ENCODE results near the gene C18orf63.
"Not testable (repeated sequence)": the region's sequence is repeated elsewhere in the genome, so short reads cannot be mapped to it uniquely, and the experiment has no call there.

C18orf63 gene

DNA sequence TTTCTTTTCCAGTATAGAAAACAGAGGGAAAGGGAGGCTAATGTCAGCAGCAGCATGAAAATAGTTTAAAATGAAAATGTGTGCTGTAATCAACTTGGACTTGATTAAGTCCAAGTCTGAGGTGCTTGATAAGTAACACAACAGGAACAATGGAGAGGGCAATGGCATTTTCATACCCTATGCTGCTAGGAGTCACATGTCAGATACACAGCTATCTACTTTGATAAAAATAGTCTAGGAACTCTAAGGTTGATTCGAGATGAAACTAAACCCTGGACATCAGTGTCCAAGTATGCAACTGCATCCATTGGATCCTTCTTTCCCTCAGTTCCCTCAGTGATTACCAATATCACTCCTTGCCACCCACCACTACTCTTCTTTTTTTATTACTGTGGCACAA is 4.6 kb upstream of the C18orf63 start:
- H3K4me3 Mint-ChIP-seq, result no peak overlapping the region
- no peaks in the 10 kb centered on the region for H3K36me3 Mint-ChIP-seq (ENCODE audit: insufficient read depth)
- H3K27ac Mint-ChIP-seq (ENCODE audit: low read depth), result no peak overlapping the region
- no peak for ATAC-seq (replicated peaks; ENCODE audit: extremely low read depth, poor library complexity, severe bottlenecking)
- no peak for DNase-seq (ENCODE audit: low spot score in 2 of 2)
- no peaks in the 10 kb centered on the region for H3K9me3 Mint-ChIP-seq
- no peaks in the 10 kb centered on the region for H3K4me1 Mint-ChIP-seq
- peaks cover 65% of the 10 kb centered on the region for H3K27me3 Mint-ChIP-seq

- Mint-ChIP-seq H3K9me3 (no peaks in the 10 kb centered on the region), H3K36me3 (ENCODE audit: insufficient read depth) (no peaks in the 10 kb centered on the region), H3K27me3 (peaks cover 38% of the 10 kb centered on the region), H3K4me3 (no peak overlapping the region), H3K27ac (ENCODE audit: low read depth) (no peak overlapping the region), H3K4me1 (no peaks in the 10 kb centered on the region)
- DNase-seq (ENCODE audit: low spot score in 2 of 2), result no peak
- no peak for ATAC-seq (replicated peaks; ENCODE audit: extremely low read depth, poor library complexity, severe bottlenecking)
These were observed 728 bp upstream of the C18orf63 start for GRCh38 chr18:74314759-74315463.

DNA sequence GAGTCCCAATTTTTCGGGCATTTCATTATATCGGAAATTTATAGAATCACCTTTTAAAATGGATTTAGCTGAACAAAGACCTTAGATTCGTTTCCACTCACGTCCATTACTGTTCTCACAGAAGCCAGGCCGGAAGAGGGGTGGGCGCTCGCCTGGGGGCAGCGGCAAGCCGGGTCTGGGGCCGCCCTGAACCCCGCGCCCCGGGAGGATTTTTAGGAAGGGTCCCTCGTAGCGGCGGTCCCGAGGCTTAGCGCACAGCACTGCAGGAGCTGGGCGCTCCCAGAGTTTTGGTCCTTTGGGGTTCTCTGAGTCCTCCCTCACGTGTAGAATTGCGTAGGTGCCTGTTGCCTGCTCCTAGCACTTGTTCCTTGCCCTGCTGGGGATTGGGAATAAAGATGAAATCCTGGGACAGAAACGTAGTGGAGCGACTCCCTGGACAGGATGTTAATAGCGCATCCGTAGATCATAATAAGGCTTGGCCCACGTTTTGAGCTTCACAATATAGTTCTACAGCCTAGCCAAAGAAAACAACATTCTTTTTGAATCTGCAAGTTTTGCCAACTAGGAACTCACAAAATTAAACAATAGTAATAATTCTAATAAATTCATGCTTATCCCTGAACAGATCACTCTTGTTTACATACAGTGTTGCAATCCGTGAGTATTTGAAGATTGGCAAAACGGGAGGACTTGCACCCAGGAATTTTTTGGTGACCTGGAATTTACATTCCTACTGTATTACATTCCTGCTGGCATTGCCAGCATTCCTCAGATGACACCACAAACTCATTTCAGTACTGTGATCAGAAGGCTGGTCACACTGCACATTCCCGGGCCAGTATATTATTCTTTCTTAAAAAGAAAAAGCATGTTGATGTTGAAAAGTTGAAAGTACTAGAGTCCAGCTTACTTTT is 875 bp downstream of the C18orf63 start:
- Mint-ChIP-seq H3K27me3 (peaks cover 33% of the 10 kb centered on the region), H3K4me1 (no peaks in the 10 kb centered on the region), H3K4me3 (no peak overlapping the region), H3K9me3 (no peaks in the 10 kb centered on the region), H3K27ac (ENCODE audit: low read depth) (no peak overlapping the region), H3K36me3 (ENCODE audit: insufficient read depth) (no peaks in the 10 kb centered on the region)
- ATAC-seq (replicated peaks; ENCODE audit: extremely low read depth, poor library complexity, severe bottlenecking) (no peak), DNase-seq (ENCODE audit: low spot score in 2 of 2) (no peak)

- Mint-ChIP-seq H3K9me3 (no peaks in the 10 kb centered on the region), H3K4me1 (no peaks in the 10 kb centered on the region), H3K4me3 (no peak overlapping the region), H3K27me3 (peaks cover 38% of the 10 kb centered on the region), H3K36me3 (ENCODE audit: insufficient read depth) (no peaks in the 10 kb centered on the region), H3K27ac (ENCODE audit: low read depth) (no peak overlapping the region)
- DNase-seq (ENCODE audit: low spot score in 2 of 2) (no peak), ATAC-seq (replicated peaks; ENCODE audit: extremely low read depth, poor library complexity, severe bottlenecking) (no peak)
These were observed 10.6 kb downstream of the C18orf63 start for GRCh38 chr18:74326231-74326630.

DNA sequence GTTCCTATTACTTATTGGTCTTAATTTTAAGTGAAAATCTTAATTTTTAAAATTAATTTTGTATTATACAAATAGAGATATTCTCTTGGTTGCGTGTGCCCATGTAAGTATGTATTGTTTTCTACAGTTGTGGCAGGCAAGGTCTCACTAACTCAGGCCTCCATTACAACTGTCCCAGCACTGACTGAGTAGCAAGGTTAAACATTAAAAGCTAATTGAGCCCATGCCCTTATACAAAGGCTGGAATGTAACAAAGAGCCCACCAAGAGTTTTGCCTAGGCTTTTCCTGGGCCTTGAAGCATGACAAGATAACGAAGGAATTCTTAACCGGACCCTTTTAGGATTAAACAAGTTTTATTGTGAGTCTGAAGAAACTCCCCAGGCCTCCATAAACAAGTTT is 11.2 kb downstream of the C18orf63 start:
- ATAC-seq (replicated peaks; ENCODE audit: extremely low read depth, poor library complexity, severe bottlenecking); H3K27ac Mint-ChIP-seq (ENCODE audit: low read depth); H3K36me3 Mint-ChIP-seq (ENCODE audit: insufficient read depth); DNase-seq (ENCODE audit: low spot score in 2 of 2); H3K9me3 Mint-ChIP-seq; H3K4me1 Mint-ChIP-seq; H3K4me3 Mint-ChIP-seq: not testable (repeated sequence)
- peaks cover 38% of the 10 kb centered on the region for H3K27me3 Mint-ChIP-seq

- DNase-seq (ENCODE audit: low spot score in 2 of 2), result no peak
- no peaks in the 10 kb centered on the region for H3K36me3 Mint-ChIP-seq (ENCODE audit: insufficient read depth)
- ATAC-seq (replicated peaks; ENCODE audit: extremely low read depth, poor library complexity, severe bottlenecking), result no peak
- H3K27ac Mint-ChIP-seq (ENCODE audit: low read depth), result no peak overlapping the region
- peaks cover 38% of the 10 kb centered on the region for H3K27me3 Mint-ChIP-seq
- no peaks in the 10 kb centered on the region for H3K4me1 Mint-ChIP-seq
- no peak overlapping the region for H3K4me3 Mint-ChIP-seq
- H3K9me3 Mint-ChIP-seq, result no peaks in the 10 kb centered on the region
These were observed 12.6 kb downstream of the C18orf63 start for GRCh38 chr18:74328206-74328605.

- ATAC-seq (replicated peaks; ENCODE audit: extremely low read depth, poor library complexity, severe bottlenecking) (no peak), DNase-seq (ENCODE audit: low spot score in 2 of 2) (no peak)
- Mint-ChIP-seq H3K36me3 (ENCODE audit: insufficient read depth) (no peaks in the 10 kb centered on the region), H3K27ac (ENCODE audit: low read depth) (no peak overlapping the region), H3K4me1 (no peaks in the 10 kb centered on the region), H3K9me3 (no peaks in the 10 kb centered on the region), H3K4me3 (no peak overlapping the region), H3K27me3 (peaks cover 33% of the 10 kb centered on the region)
These were observed 14.1 kb downstream of the C18orf63 start for GRCh38 chr18:74329688-74330205.

DNA sequence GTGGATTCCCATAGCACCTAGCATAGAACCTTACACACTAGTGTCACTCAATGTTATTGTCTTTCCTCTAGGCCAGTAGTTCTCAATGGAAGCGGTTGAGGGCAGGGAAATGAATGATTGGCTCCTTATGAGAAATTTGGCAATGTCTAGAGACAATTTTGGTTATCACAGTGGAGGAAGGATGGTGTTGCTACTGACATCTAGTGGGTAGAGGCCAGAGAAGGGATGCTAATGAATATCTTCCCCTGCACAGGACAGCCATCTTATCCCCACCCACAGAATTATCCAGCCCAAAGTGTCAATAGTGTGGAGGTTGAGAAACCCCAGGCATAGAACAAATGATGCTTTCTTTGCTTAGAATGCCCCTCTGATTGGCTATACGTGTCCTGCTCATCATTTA is 15.8 kb downstream of the C18orf63 start:
- Mint-ChIP-seq H3K4me1 (no peaks in the 10 kb centered on the region), H3K27ac (ENCODE audit: low read depth) (no peak overlapping the region), H3K27me3 (peaks cover 17% of the 10 kb centered on the region), H3K9me3 (no peaks in the 10 kb centered on the region), H3K36me3 (ENCODE audit: insufficient read depth) (no peaks in the 10 kb centered on the region), H3K4me3 (no peak overlapping the region)
- ATAC-seq (replicated peaks; ENCODE audit: extremely low read depth, poor library complexity, severe bottlenecking) (no peak), DNase-seq (ENCODE audit: low spot score in 2 of 2) (no peak)

DNA sequence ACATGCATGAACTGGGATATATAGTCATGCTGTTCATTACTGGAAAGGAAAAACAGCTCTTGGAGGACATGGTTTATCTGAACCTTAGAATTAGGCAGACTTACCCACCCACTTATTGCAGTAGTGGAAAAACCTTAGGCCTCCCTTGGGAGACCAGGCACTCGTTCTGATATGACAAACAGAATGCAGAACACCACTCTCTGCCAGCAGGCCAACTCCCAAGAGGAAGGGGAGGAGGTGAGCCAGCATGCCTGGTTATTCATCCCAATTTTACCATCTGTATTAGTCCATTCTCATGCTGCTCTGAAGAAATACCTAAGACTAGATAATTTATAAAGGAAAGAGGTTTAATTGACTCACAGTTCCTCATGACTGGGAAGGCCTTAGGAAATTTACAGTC is 17.5 kb downstream of the C18orf63 start:
- H3K27me3 Mint-ChIP-seq, result peaks cover 20% of the 10 kb centered on the region
- DNase-seq (ENCODE audit: low spot score in 2 of 2), result no peak
- H3K4me1 Mint-ChIP-seq, result no peaks in the 10 kb centered on the region
- H3K27ac Mint-ChIP-seq (ENCODE audit: low read depth), result no peak overlapping the region
- no peak overlapping the region for H3K4me3 Mint-ChIP-seq
- ATAC-seq (replicated peaks; ENCODE audit: extremely low read depth, poor library complexity, severe bottlenecking), result no peak
- H3K36me3 Mint-ChIP-seq (ENCODE audit: insufficient read depth), result no peaks in the 10 kb centered on the region
- H3K9me3 Mint-ChIP-seq, result no peaks in the 10 kb centered on the region

GRCh38 chr18:74334242-74334893 is 18.7 kb downstream of the C18orf63 start:
- no peak for DNase-seq (ENCODE audit: low spot score in 2 of 2)
- H3K4me1 Mint-ChIP-seq, result no peaks in the 10 kb centered on the region
- no peak for ATAC-seq (replicated peaks; ENCODE audit: extremely low read depth, poor library complexity, severe bottlenecking)
- no peak overlapping the region for H3K27ac Mint-ChIP-seq (ENCODE audit: low read depth)
- H3K9me3 Mint-ChIP-seq, result no peaks in the 10 kb centered on the region
- no peak overlapping the region for H3K4me3 Mint-ChIP-seq
- peaks cover 23% of the 10 kb centered on the region for H3K27me3 Mint-ChIP-seq
- H3K36me3 Mint-ChIP-seq (ENCODE audit: insufficient read depth), result no peaks in the 10 kb centered on the region

GRCh38 chr18:74336656-74337055 is 21.0 kb downstream of the C18orf63 start:
- DNase-seq (ENCODE audit: low spot score in 2 of 2) (no peak), ATAC-seq (replicated peaks; ENCODE audit: extremely low read depth, poor library complexity, severe bottlenecking) (no peak)
- H3K27ac Mint-ChIP-seq (ENCODE audit: low read depth), result no peak overlapping the region
- H3K4me3 Mint-ChIP-seq, result no peak overlapping the region
- H3K27me3 Mint-ChIP-seq, result peaks cover 23% of the 10 kb centered on the region
- no peaks in the 10 kb centered on the region for H3K36me3 Mint-ChIP-seq (ENCODE audit: insufficient read depth)
- H3K4me1 Mint-ChIP-seq, result no peaks in the 10 kb centered on the region
- H3K9me3 Mint-ChIP-seq, result no peaks in the 10 kb centered on the region

- H3K9me3 Mint-ChIP-seq, result no peaks in the 10 kb centered on the region
- no peak for DNase-seq (ENCODE audit: low spot score in 2 of 2)
- H3K36me3 Mint-ChIP-seq (ENCODE audit: insufficient read depth), result no peaks in the 10 kb centered on the region
- ATAC-seq (replicated peaks; ENCODE audit: extremely low read depth, poor library complexity, severe bottlenecking), result no peak
- no peak overlapping the region for H3K4me3 Mint-ChIP-seq
- peaks cover 21% of the 10 kb centered on the region for H3K27me3 Mint-ChIP-seq
- no peaks in the 10 kb centered on the region for H3K4me1 Mint-ChIP-seq
- H3K27ac Mint-ChIP-seq (ENCODE audit: low read depth), result no peak overlapping the region
These were observed 21.7 kb downstream of the C18orf63 start for GRCh38 chr18:74337155-74337911.
